Effector CD4-positive, alpha-beta T cell (primary cell): ENCODE data around the gene RDH8.

Experiments
- DNase-seq: peaks from one replicate; pipeline ENCODE4 v3.0.0-alpha.2; 2020

RDH8 gene

GRCh38 chr19:10043286-10043927, 30.1 kb downstream of the RDH8 start:
- DNase-seq = no peak

GRCh38 chr19:10044390-10044789, 31.1 kb downstream of the RDH8 start:
- no peak for DNase-seq

- DNase-seq = no peak
Observed at GRCh38 chr19:10045371-10045770, 32.1 kb downstream of the RDH8 start.

GRCh38 chr19:10049626-10050025, 36.3 kb downstream of the RDH8 start:
- no peak for DNase-seq

GRCh38 chr19:10052602-10053360, 39.5 kb downstream of the RDH8 start:
- DNase-seq = no peak

GRCh38 chr19:10061717-10062310, 48.5 kb downstream of the RDH8 start:
- DNase-seq = no peak

GRCh38 chr19:10068205-10068604, 54.9 kb downstream of the RDH8 start:
- DNase-seq = no peak

GRCh38 chr19:10069046-10069445, 55.8 kb downstream of the RDH8 start:
- no peak for DNase-seq

- no peak for DNase-seq
Observed at GRCh38 chr19:10070730-10071446, 57.6 kb downstream of the RDH8 start.
